HG03064 (cell line): ENCODE measurements around the gene DNAAF3.
"Not testable (repeated sequence)": the region's sequence is repeated elsewhere in the genome, so short reads cannot be mapped to it uniquely, and the experiment has no call there.

Experiments used
- ATAC-seq: cut with Tn5 transposase; IDR thresholded peaks from one replicate; pipeline ENCODE4 v1.9.1; 2021; ENCODE audit warnings: low read depth; ENCODE audit not compliant: unreplicated experiment

Gene DNAAF3

GRCh38 chr19:55176076-55176475 is 9.7 kb upstream of the DNAAF3 start:
- no peak for ATAC-seq

- no peak for ATAC-seq
Measured at GRCh38 chr19:55175117-55175867, 8.9 kb upstream of the DNAAF3 start.

GRCh38 chr19:55174425-55175116 is 8.2 kb upstream of the DNAAF3 start:
- ATAC-seq: no peak

- no peak for ATAC-seq
Measured at GRCh38 chr19:55173714-55174409, 7.4 kb upstream of the DNAAF3 start.

GRCh38 chr19:55173186-55173713 is 6.8 kb upstream of the DNAAF3 start:
- no peak for ATAC-seq

- ATAC-seq: no peak
Measured at GRCh38 chr19:55172741-55173140, 6.3 kb upstream of the DNAAF3 start.

- not testable (repeated sequence) for ATAC-seq
Measured at GRCh38 chr19:55172318-55172717, 5.9 kb upstream of the DNAAF3 start.

- ATAC-seq: no peak
Measured at GRCh38 chr19:55171440-55171839, 5.0 kb upstream of the DNAAF3 start.

- no peak for ATAC-seq
Measured at GRCh38 chr19:55169136-55169535, 2.7 kb upstream of the DNAAF3 start.

- ATAC-seq: no peak
Measured at GRCh38 chr19:55165952-55166529, 372 bp downstream of the DNAAF3 start.

GRCh38 chr19:55161571-55162322 is 4.7 kb downstream of the DNAAF3 start:
- ATAC-seq: no peak

GRCh38 chr19:55160986-55161365 is 5.4 kb downstream of the DNAAF3 start:
- ATAC-seq: no peak

- no peak for ATAC-seq
Measured at GRCh38 chr19:55160128-55160985, 6.1 kb downstream of the DNAAF3 start.

GRCh38 chr19:55158848-55159749 is 7.3 kb downstream of the DNAAF3 start:
- no peak for ATAC-seq

- ATAC-seq: no peak
Measured at GRCh38 chr19:55158423-55158822, 8.0 kb downstream of the DNAAF3 start.

- ATAC-seq: no peak
Measured at GRCh38 chr19:55157064-55157908, 9.1 kb downstream of the DNAAF3 start, which contains the start of gene TNNI3. TNNI3 (minus strand) TSS chr19:55157732; CDS start chr19:55157589, 143 bp downstream.
